Cardiac muscle cell (in vitro differentiated cells and primary cell): ENCODE data around the gene CNTNAP2. TPM values are rescaled to one million over a fixed set of nuclear protein-coding genes. Genes with fewer than 3 reads are reported as not detected.

Experiments
- DNase-seq, 2 donors: peaks; one replicate each; pipeline versions ENCODE4 v3.0.0 to v3.0.0-alpha.2; 2010 to 2017; ENCODE audit warnings: low read depth in 1 of 2, low spot score in 1 of 2
- H3K27ac ChIP-seq: fragments of 200-600 bp; sonication (generic); 2 replicates; pipeline ENCODE4 v1.5.1; 2016
- H3K27me3 ChIP-seq: fragments of 200-600 bp; sonication (generic); 2 replicates; pipeline ENCODE4 v1.6.0; 2016; ENCODE audit warnings: control low read depth
- H3K36me3 ChIP-seq: fragments of 200-600 bp; sonication (generic); 2 replicates; pipeline ENCODE4 v1.5.1; 2016; ENCODE audit warnings: control low read depth
- H3K4me1 ChIP-seq: fragments of 200-600 bp; sonication (generic); 2 replicates; pipeline ENCODE4 v1.8.1; 2017; ENCODE audit warnings: low read depth, mild to moderate bottlenecking, mixed run types
- H3K4me3 ChIP-seq: fragments of 200-600 bp; sonication (generic); 2 replicates; pipeline ENCODE4 v1.5.1; 2016; ENCODE audit warnings: mild to moderate bottlenecking
- H3K9me3 ChIP-seq: fragments of 200-600 bp; sonication (generic); 2 replicates; pipeline ENCODE4 v1.5.1; 2017; ENCODE audit warnings: low read depth, mild to moderate bottlenecking, control low read depth
- polyA plus RNA-seq: library from polyadenylated mRNA; unstranded; fragments of >200 nt; fragmentation: Nextera tagmentation; extraction: Ambion mirVana; gene quantifications from 2 replicates; pipeline ENCODE4 v1.2.1, GENCODE V29; 2016
- total RNA-seq: library from RNA; depleted of rRNA; stranded (reverse); fragments of >200 nt; gene quantifications from 2 replicates; pipeline ENCODE4 v1.2.3, GENCODE V29; 2016
- TF ChIP-seq, protein P1 (sequence below): IDR thresholded peaks from 2 replicates; pipeline ENCODE4 v1.5.1; 2012; ENCODE audit warnings: low read depth, mild to moderate bottlenecking, low read length

CNTNAP2 gene
- total and polyA plus RNA-seq, 2 experiments from 2014 or later = 4.8 to 5.1 TPM

DNA sequence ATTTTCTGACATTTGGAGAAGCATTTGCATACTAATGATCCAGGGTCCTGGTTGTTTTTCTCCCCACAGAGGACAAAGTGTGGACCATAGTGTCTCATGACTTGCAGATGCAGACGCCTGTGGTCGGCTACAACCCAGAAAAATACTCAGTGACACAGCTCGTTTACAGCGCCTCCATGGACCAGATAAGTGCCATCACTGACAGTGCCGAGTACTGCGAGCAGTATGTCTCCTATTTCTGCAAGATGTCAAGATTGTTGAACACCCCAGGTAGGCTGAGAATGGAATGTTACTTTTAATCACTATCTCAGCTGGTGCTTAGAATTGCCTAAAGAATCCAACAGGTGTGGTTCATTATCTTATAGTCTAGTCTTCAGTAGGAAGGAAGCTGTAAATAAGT lies 1522.4 kb downstream of the CNTNAP2 start:
- no peak overlapping the region for H3K27ac ChIP-seq
- TF ChIP-seq, protein P1, sequence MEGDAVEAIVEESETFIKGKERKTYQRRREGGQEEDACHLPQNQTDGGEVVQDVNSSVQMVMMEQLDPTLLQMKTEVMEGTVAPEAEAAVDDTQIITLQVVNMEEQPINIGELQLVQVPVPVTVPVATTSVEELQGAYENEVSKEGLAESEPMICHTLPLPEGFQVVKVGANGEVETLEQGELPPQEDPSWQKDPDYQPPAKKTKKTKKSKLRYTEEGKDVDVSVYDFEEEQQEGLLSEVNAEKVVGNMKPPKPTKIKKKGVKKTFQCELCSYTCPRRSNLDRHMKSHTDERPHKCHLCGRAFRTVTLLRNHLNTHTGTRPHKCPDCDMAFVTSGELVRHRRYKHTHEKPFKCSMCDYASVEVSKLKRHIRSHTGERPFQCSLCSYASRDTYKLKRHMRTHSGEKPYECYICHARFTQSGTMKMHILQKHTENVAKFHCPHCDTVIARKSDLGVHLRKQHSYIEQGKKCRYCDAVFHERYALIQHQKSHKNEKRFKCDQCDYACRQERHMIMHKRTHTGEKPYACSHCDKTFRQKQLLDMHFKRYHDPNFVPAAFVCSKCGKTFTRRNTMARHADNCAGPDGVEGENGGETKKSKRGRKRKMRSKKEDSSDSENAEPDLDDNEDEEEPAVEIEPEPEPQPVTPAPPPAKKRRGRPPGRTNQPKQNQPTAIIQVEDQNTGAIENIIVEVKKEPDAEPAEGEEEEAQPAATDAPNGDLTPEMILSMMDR = no peak
- no peaks in the 10 kb centered on the region for H3K9me3 ChIP-seq
- no peaks in the 10 kb centered on the region for H3K4me1 ChIP-seq
- no peaks in the 10 kb centered on the region for H3K36me3 ChIP-seq
- no peak overlapping the region for H3K4me3 ChIP-seq
- no peak for DNase-seq
- H3K27me3 ChIP-seq = no peaks in the 10 kb centered on the region

DNA sequence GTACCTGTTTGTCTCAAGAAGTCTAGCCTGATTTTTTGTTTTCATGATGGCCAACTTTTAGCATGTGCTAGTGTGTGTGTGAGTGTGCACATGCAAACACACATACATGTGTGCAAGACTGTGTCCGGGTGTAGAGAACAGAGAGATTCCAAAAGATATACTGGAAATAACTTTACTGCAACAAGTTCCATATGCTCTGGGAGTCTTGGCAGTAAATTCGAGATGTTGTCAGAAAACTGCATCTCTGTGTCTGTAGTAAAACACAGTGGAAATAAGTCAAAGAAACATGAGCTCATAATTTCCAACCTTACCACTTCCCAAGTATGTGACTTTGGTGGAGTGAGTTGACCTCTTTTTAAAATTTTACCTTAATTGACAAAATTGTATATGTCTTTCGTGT lies 1523.2 kb downstream of the CNTNAP2 start:
- Histone ChIP-seq H3K4me1 (no peaks in the 10 kb centered on the region), H3K27me3 (no peaks in the 10 kb centered on the region), H3K36me3 (no peaks in the 10 kb centered on the region), H3K27ac (no peak overlapping the region), H3K9me3 (no peaks in the 10 kb centered on the region), H3K4me3 (no peak overlapping the region)
- TF ChIP-seq, protein P1 = no peak
- DNase-seq = no peak

DNA sequence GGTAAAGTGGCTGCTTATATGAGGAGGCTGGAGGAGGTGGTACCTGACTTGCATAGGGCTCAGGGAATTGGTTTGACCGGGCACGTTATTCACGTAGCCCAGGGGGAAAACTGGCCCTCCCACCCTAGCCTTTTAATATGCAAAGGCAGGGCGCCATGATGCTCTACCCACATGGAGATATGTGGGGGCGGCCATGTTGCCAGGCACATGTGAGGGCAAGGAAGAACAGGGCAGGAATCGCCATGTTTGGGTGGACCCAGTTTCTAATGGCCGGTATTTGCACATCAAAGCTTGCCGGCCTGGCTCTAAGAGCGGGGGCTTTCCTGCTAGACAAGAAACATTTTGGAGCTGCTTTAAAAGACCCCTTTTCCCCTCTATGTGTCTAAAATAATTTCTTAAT lies 1524.2 kb downstream of the CNTNAP2 start:
- Histone ChIP-seq H3K4me3 (no peak overlapping the region), H3K36me3 (no peaks in the 10 kb centered on the region), H3K27ac (no peak overlapping the region), H3K27me3 (no peaks in the 10 kb centered on the region), H3K9me3 (no peaks in the 10 kb centered on the region), H3K4me1 (no peaks in the 10 kb centered on the region)
- TF ChIP-seq, protein P1 = no peak
- DNase-seq = no peak

DNA sequence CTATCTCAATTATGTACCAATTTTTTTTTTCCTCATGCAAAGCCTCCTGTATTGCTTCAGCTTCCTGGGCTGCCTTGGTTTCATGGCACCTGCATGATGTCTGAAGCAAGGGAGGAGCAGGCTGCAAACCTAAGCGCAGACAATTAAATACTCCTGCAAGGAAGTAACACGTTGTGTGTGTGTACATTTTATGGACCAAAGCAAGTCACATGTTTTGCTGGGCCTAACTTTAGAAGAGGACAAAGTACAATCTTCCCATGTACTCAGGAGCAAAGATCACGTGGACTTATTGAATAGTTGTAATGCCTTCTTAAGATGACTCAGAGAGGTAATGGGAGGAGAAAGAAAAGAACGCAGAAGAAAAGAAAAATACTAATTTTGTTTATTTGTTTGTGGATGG lies 1530.0 kb downstream of the CNTNAP2 start:
- no peak overlapping the region for H3K4me3 ChIP-seq
- H3K27ac ChIP-seq = no peak overlapping the region
- TF ChIP-seq, protein P1 = no peak
- DNase-seq = no peak
- no peaks in the 10 kb centered on the region for H3K36me3 ChIP-seq
- no peaks in the 10 kb centered on the region for H3K9me3 ChIP-seq
- no peaks in the 10 kb centered on the region for H3K4me1 ChIP-seq
- no peaks in the 10 kb centered on the region for H3K27me3 ChIP-seq

DNA sequence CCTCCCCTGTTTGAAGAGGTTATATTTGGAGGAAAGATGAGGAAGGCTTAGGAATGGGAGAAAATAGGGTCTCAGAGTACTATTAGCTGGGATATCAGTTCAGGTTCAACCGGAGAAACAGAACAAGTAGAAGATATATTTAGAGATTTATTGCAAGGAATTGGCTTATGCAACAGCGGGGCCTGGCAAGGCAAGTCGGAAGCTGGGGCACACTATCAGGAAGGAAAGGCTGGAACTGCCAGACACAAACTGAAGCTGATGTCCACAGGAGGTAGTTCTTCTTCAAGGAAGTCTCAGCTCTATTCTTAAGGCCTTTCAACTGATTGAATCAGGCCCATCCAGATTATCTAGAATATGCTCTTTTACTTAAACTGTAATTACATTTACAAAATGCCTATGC lies 1534.4 kb downstream of the CNTNAP2 start:
- H3K27me3 ChIP-seq = no peaks in the 10 kb centered on the region
- no peaks in the 10 kb centered on the region for H3K36me3 ChIP-seq
- H3K9me3 ChIP-seq = no peaks in the 10 kb centered on the region
- no peaks in the 10 kb centered on the region for H3K4me1 ChIP-seq
- H3K27ac ChIP-seq = no peak overlapping the region
- H3K4me3 ChIP-seq = no peak overlapping the region
- no peak for DNase-seq
- TF ChIP-seq, protein P1 = no peak

DNA sequence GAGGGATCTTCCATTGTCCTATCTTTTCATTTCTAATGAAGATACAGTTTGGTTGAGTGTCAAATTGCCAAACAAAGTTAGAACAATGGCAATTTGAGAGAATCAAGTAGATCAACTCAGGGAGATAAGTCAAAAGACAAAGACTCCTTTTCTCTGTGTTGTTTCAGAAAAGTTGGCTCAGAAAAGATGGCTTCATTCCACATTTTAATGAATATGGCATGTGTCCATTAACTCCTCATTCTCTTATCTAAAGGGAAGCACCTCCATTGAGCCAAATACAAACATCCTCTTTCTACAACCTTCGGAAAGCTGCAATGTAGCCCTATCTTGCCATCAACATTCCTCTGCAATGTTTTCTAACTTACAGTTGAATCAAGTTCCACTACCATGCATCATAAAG lies 1535.0 kb downstream of the CNTNAP2 start:
- TF ChIP-seq, protein P1 = no peak

More for the DNA sequence above, 1535.0 kb downstream of the CNTNAP2 start:
- H3K27me3 ChIP-seq = no peaks in the 10 kb centered on the region
- H3K4me1 ChIP-seq = no peaks in the 10 kb centered on the region
- H3K9me3 ChIP-seq = no peaks in the 10 kb centered on the region
- no peak overlapping the region for H3K27ac ChIP-seq
- no peak overlapping the region for H3K4me3 ChIP-seq
- H3K36me3 ChIP-seq = no peaks in the 10 kb centered on the region
- no peak for DNase-seq
